ENCODE results near the gene CCDC51. TPM values are rescaled to one million over a fixed set of nuclear protein-coding genes. Genes with fewer than 3 reads are reported as not detected.

CCDC51 gene
- total and polyA plus RNA-seq, 9 of the 15 experiments (the other 6 are each of a cell fraction or from before 2014, with no cell fraction given) = 6.5 to 18.6 (median 15.7) TPM

- TF ChIP-seq ZNF764 (CRISPR knock-in tag; IDR thresholded peaks at IDR 0.05; ENCODE audit: low read depth) (no peak), POLR2G (IDR thresholded peaks at IDR 0.05; ENCODE audit: low read depth, low read length) (peak; percentile 100), BACH1 (tag; IDR thresholded peaks at IDR 0.05) (no peak), KLF10 (CRISPR knock-in tag; IDR thresholded peaks at IDR 0.05) (no peak), HIVEP1 (CRISPR knock-in tag; IDR thresholded peaks at IDR 0.05) (no peak), ZNF592 (IDR thresholded peaks at IDR 0.05) (peak; percentile 71), CHD1 (IDR thresholded peaks at IDR 0.05; ENCODE audit: low read length) (no peak), CBX1 (IDR thresholded peaks at IDR 0.05; ENCODE audit: low read depth) (peak; percentile 77), POU5F1 (IDR thresholded peaks at IDR 0.05; ENCODE audit: borderline replicate concordance, low read depth, low read length, partially characterized antibody) (no peak), HEY1 (CRISPR knock-in tag; IDR thresholded peaks at IDR 0.05; ENCODE audit: borderline replicate concordance) (no peak), SNRNP70 (optimal IDR thresholded peaks at IDR 0.05; ENCODE audit: low read depth, low read length) (no peak), SRSF1 (IDR thresholded peaks at IDR 0.05; ENCODE audit: low read depth, low read length) (no peak), PYGO2 (tag; IDR thresholded peaks at IDR 0.05) (no peak), PML (IDR thresholded peaks at IDR 0.05; ENCODE audit: low read length) (0 out of 2 replicates have a peak, but pooled peaks have one; percentile 33), ZNF395 (CRISPR knock-in tag; IDR thresholded peaks at IDR 0.05) (no peak), MECOM (CRISPR knock-in tag; IDR thresholded peaks at IDR 0.05) (no peak), ZNF239 (CRISPR knock-in tag; IDR thresholded peaks at IDR 0.05) (no peak), FOXA1 (IDR thresholded peaks at IDR 0.05; ENCODE audit: borderline replicate concordance) (no peak), BCL6 (CRISPR knock-in tag; IDR thresholded peaks at IDR 0.05) (no peak)
Measured at GRCh38 chr3:48446425-48447193, 6.7 kb upstream of the CCDC51 start, which contains the start of gene ATRIP (continued).

Measured in K562 (cell line).